ENCODE results near the gene ADAM10.

ADAM10 gene

DNA sequence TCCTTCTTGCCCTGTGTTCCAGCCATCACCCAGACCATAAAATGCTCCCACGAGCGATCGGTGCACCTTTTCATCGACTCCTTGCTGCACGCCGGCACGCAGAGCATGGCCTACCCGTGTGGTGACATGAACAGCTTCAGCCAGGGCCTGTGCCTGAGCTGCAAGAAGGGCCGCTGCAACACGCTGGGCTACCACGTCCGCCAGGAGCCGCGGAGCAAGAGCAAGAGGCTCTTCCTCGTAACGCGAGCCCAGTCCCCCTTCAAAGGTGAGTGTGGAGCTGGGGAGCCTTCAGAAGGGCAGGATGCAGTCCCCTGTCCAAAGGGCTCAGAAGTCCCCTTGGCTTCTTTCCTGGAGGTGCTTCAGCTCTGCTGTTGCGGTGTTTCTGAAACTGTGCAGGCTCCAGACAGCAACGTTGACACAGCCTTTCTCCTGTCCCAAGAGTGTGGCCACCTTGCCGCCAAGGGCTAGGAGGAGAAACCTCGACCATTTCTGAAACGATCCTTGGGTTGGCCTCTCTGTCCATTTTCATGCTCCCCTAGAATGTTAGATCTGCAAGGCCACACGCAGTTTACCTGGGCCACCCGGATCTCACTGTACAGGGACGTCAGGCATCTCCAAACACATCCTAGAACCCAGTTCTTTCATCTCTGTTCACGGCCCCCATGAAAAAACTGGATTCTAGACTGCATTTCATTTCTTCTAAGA is 201.0 kb downstream of the ADAM10 start:
- TF ChIP-seq, protein P1, sequence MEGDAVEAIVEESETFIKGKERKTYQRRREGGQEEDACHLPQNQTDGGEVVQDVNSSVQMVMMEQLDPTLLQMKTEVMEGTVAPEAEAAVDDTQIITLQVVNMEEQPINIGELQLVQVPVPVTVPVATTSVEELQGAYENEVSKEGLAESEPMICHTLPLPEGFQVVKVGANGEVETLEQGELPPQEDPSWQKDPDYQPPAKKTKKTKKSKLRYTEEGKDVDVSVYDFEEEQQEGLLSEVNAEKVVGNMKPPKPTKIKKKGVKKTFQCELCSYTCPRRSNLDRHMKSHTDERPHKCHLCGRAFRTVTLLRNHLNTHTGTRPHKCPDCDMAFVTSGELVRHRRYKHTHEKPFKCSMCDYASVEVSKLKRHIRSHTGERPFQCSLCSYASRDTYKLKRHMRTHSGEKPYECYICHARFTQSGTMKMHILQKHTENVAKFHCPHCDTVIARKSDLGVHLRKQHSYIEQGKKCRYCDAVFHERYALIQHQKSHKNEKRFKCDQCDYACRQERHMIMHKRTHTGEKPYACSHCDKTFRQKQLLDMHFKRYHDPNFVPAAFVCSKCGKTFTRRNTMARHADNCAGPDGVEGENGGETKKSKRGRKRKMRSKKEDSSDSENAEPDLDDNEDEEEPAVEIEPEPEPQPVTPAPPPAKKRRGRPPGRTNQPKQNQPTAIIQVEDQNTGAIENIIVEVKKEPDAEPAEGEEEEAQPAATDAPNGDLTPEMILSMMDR (IDR thresholded peaks at IDR 0.05; ENCODE audit: control insufficient read depth, insufficient read depth, low read depth, low read length, missing control alignments), result no peak
- no peak for DNase-seq (ENCODE audit: low read depth)
- H3K4me3 ChIP-seq (ENCODE audit: control insufficient read depth, low read depth, low read length), result no peak overlapping the region

DNA sequence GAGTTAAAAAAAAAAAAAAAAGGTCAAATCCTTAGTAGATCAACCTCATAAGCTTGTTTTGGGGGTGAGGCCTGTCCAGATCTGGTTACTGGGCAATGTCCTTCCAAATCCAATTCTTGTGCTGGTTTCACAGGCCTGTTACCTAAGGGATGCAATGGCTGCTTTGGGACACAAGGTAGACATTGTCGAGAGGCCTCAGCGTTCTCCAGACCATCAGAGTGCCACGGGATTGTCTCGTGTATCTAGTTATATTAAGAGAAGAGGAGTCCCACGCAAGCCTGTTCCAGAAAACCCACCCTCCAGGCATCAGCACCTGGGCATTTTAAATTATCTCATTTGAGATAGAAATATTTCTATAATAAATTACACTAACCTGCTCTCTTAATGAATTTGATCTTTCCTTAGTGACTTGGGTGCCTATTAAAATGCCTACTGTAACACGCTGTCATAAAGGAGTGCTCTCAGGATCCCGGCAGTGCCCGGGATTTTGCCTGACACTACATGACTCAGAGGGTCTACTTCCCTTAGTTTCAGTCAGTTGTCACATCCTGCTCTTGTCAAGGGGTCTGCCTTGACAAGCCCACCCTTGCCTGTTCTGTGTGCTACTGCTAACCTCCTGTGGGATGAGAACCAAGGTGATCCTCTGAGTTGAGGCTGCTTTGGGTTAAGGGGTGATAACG is 201.7 kb downstream of the ADAM10 start:
- no peak overlapping the region for H3K4me3 ChIP-seq (ENCODE audit: control insufficient read depth, low read depth, low read length)
- no peak for DNase-seq (ENCODE audit: low read depth)
- TF ChIP-seq, protein P1 (IDR thresholded peaks at IDR 0.05; ENCODE audit: control insufficient read depth, insufficient read depth, low read depth, low read length, missing control alignments), result no peak

DNA sequence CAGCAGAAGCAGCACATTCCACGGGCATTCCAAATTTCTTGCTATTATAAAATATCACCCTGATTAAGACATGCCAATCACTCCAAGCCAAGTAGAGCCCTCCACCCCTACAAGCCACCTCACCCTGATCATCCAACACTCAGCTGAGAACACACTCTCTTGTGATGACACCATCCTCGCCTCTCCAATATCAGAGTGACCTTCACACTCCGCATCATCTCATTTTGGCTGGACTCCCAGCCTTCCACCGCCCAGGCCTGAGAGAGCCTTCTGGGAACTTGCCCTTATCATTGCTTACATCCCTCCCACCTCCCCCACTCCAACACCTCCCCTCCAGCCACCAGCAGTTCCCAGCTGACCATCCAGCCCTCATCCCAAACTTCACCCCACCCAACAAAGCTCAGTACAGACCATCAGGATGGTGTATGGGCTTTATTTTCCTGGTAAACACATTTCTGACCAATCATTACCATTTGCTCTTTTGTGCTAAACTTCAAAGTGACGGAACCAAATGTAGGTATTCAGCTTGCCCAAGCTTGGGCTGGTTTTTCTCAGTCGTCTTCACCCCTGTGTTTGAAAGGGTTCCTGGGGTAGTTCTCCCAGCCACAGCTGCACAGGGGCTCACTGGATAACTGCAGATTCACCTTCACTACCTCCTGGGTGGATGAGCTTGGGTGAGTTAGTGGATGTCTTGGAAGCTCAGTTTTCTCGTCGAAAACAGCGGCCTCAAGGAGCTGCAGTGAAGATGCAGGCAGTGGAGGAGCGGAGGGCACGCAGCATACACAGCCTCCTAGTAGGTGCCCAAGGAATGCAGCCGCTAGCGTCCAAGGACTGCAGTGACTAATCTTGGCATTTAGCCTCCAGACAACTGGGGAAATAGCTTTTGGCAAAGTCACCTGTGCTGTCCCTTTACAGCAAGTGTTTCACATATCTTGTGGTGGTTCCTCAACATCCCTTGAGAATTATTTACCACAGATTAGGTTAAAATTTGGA is 202.6 kb downstream of the ADAM10 start:
- H3K4me3 ChIP-seq (ENCODE audit: control insufficient read depth, low read depth, low read length), result no peak overlapping the region
- TF ChIP-seq, protein P1 (IDR thresholded peaks at IDR 0.05; ENCODE audit: control insufficient read depth, insufficient read depth, low read depth, low read length, missing control alignments), result no peak

DNA sequence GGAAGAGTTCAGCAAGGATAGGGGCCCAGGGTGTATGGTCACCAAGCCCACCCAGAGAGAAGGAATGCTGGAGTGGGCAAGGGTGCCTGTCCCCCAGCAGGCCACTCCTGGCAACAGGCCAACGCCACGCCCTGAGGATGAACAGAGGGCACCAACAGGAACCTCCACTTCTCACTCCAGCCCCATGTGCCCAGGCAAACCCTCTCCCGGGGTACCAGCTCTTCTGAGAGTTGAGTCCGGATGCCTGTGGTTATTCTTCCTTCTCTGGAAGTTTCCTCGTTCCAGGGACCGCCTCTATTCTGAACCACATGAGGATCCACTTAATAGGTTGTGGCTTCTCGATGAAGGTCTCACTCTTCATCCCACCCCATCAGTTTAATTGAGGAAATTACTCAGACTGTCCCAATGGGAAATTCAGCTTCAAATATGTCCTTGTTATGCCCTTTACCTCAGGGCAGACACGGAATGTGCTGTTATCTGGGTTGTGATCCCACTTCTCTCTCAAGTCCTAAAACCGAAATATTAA is 203.4 kb downstream of the ADAM10 start:
- H3K4me3 ChIP-seq (ENCODE audit: control insufficient read depth, low read depth, low read length), result no peak overlapping the region
- TF ChIP-seq, protein P1 (IDR thresholded peaks at IDR 0.05; ENCODE audit: control insufficient read depth, insufficient read depth, low read depth, low read length, missing control alignments), result no peak
- no peak for DNase-seq (ENCODE audit: low read depth)

More for the DNA sequence above, 202.6 kb downstream of the ADAM10 start:
- DNase-seq (ENCODE audit: low read depth), result peak; percentile 76

DNA sequence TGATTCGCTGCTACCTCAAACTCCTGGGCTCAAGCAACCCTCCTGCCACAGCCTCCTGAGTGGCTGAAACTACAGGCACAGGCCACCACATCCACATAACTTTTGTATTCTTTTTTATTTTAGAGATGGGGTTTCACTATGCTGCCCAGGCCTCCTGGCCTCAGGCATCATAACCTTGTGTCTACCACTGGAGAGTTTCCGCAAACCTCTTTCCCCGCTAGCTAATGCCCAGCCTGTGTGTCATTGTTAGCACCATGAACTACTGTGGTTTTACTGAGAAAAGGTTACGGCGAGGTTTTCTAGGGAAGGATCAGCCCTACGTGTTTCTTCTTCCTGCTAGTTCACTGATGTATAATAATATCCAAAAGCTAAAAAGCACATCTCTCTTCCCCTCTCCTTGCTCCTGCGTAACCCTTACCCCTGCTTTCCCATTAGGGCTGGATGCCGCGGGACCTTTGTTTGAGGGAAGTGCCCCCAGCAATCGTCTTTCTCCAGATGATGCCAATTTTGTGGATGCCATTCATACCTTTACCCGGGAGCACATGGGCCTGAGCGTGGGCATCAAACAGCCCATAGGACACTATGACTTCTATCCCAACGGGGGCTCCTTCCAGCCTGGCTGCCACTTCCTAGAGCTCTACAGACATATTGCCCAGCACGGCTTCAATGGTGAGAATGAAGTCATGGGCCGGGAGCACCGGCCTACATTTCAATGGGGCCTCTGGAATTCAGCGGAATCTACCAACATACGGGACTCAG is 204.0 kb downstream of the ADAM10 start:
- TF ChIP-seq, protein P1 (IDR thresholded peaks at IDR 0.05; ENCODE audit: control insufficient read depth, insufficient read depth, low read depth, low read length, missing control alignments), result no peak
- DNase-seq (ENCODE audit: low read depth), result no peak
- H3K4me3 ChIP-seq (ENCODE audit: control insufficient read depth, low read depth, low read length), result no peak overlapping the region
